DLD1 (cell line): ENCODE measurements around the gene WDR17.

Source experiments
- in situ Hi-C: cut with HindIII; loops from 2 replicates; pipeline ENCODE4 v1.10.0; 2017; ENCODE audit warnings: low sequenced_read_pairs

The WDR17 gene

DNA sequence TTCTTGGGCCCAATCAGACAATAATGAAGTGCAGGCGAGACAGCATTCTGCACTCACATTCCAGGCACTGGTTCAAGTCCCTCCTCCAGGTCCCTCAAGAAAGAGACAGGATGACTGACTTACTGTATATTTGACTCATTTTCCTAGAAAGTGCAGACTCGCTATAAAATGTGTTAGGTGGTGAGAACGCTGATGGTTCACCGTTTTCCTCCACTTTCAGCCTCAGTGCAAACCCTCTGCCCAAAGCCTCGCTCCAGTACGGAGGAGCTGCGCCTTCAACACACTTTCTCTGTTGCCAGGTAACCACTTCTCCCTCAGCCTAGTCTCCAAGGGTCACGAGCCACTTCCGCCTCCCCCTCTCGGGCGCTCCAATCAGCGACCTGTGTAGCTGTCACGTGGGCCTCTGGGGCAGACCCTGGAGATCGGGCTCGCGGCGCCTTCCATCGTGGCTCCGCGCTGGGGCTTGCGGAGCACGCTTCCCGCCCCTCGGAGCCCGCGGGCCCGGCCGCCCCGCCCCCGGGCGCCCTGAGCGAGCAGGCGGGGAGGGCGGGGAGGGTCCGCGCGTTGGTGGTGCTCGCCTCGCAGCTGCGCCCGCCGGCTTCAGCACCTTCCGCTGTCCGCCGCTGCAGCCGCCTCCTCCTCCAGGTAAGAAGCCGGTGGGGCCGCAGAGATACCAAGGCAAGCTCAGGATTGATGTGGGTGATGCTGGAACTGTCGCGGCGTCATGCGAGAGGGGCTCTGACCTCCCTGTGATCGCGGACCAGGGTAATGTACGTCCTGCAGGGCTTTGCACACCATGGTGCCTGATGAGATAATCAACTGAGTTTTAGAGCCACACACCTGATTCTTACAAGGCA, at the start of gene WDR17:
WDR17 (plus strand) TSS at position 407 of the 857 bp plus-strand sequence. CDS start 45,740 bp downstream, outside the sequence.
- in situ Hi-C loops, result no loop called here

DNA sequence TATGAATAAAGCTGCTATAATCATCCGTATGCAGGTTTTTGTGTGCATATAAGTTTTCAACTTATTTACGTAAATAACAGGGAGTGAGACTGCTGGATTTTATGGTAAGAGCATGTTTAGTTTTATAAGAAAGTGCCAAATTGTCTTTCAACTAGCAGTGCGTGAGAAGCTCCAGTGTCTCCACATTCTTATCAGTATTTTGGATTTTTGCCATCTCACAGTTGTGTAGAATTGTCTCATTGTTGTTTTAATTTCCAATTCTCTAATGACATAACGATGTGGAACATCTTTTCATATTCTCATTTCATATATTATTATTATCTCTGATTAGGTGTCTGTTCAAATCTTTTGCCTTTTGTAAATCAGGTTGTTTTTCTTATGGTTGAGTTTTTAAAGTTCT, 49.0 kb upstream of the WDR17 start:
- in situ Hi-C loops, result no loop called here

DNA sequence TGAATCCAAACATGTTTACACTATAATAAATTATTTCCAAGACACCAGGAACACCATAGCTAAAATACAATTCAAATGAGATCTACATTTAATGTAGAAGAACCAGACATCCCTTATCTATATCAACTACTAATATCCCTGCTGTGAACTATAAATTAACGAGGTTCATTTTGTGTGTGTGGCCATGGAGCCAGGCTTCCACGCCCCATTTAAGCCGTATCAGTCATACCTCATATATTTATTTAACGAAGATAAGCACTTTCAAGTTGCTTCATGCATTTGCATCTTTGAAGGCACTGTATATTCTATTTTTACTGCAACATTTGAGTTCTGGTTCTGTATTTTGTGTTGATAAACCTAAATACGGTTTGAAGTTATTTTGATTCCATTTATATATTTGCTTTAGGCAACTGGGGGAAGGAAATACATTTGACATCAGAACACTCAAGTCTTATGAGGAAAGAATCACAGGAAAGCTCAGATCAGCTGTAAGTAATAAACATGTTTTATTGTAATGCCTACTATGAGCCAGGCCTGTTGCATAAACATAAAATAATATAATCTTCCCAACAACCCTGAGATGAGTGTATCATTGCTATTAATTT, 45.1 kb upstream of the WDR17 start:
- in situ Hi-C loops, result no loop called here

DNA sequence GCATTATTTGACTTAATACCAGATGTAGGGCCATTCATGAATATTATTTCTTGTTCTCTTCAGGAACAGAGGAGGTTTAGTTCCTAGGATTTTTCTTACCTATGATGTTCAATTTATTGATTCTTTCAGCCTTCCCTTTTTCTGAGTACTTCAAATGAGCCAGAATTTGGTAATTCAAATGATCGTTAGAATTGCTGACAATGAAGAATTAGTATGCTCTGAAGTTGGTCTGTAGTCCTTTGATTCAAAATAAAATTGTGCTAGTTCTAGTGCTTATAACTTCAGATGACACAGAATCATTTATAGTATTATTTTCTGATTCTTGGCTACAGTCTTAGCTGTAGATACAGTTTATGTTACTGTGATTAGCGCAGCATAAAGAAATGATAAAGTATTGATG, 35.2 kb upstream of the WDR17 start:
- in situ Hi-C loops, result no loop called here

DNA sequence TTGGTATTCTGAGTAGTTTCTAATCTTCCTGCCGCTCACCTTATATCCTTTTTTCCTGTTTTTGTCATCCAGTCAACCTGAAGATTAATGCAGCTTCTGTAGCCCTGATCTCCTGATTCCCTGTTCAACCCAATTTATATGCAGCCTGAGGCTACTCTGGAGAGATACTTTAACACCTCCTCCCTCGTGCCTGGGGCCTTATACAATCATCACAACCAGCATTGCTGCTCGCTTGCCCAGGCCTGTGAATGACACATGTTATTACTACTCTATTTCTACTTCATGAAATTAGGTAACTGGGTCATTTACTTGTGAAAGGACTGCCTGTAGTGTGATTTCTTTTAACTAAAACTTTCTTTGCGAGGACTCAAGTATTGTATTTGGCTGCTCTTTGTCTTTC, 33.7 kb upstream of the WDR17 start:
- in situ Hi-C loops, result no loop called here

DNA sequence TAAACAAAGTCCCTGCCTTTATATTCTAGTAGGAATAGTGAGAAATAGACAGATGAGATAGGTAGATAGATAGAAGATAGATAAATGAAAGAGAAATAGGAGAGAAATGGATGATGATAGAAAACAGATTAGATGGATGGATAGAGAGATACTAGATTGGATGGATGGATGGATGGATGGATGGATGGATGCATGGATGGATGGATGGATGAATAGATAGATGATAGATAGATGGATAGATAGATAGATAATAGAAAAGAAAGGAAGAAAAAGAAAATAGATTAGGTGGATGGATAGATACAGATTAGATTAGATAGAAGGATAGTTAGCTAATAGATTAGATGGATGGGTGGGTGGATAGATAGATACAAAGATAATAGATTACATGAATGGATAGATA, 33.2 kb upstream of the WDR17 start:
- in situ Hi-C loops, result no loop called here

DNA sequence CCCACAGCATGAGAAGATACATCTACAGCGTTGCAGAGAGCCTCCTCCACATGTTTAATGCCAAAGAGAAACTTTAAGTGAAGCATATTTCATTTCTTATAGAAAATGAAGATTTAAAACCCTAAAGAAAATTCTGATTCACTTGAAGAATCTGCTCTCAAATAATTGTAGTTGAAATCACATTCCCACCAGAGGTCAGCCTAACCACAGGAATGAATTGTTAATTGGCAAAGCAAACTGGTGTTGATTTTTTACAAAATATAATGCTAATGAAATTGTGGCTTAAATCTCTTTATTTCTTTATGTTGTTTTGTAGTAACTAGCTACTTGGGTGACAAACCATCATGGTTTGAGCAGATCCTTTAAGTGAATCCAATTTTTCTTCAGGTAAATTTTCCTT, 31.1 kb upstream of the WDR17 start:
- in situ Hi-C loops, result no loop called here

DNA sequence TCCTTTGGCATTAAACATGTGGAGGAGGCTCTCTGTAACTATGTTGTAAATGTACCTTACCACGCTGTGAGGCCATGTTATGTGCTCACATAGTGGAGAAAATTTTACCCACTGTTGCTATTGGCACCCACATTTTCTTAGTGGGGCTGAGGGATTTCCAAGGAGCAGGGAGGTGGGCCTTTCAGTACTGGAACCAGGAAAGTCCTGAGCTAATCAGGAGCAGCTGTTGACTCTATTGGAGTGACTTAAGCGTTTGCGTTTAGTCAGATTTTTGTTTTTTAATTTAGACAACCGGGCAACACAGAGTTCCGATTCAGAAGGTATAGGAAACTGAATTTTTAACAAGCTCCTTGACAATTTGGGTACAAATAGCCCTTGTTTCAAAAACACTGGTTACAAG, 30.7 kb upstream of the WDR17 start:
- in situ Hi-C loops, result no loop called here

DNA sequence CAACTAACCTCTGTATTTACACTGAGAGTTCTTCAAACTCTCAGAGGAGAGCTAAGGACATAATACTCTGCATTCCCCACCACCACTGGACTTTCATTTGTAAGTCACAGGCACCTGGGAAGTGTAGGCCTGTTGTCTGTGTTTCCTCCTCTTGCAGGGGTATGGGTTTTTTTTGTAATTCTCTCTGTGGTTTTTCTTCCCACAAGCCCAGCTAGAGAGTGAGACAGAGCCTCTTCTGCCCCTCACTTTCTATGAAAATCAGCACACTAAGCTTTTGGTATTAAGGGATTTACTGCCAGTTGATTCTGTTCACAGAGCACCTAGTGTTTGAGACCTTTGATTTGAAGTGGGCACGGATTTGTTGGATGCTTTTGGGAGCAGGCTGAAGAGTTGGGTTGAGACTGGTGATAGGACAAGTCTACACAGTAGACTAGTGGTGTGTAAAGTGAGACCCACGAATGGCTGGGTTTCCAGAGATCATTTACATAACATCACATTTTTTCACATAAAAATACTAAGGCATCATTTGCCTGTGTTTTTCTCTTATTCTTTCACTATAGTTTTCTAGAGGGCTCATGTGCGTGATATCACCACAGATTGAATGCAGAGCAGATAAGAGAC, 28.9 kb upstream of the WDR17 start:
- in situ Hi-C loops, result no loop called here

DNA sequence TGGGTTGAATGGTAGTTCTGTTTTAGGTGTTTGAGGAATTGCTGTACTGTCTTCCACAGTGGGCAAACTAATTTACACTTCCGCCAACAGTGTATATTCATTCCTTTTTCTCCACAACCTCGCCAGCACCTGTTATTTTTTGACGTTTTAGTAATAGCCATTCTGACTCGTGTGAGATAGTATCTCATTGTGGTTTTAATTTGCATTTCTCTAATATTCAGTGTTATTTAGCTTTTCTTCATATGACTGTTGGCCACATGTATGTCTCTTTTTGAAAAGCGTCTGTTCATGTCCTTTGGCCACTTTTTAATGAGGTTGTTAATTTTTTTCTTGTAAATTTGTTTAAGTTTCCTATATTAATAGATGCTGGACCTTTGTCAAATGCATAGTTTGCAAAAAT, 26.9 kb upstream of the WDR17 start:
- in situ Hi-C loops, result no loop called here

DNA sequence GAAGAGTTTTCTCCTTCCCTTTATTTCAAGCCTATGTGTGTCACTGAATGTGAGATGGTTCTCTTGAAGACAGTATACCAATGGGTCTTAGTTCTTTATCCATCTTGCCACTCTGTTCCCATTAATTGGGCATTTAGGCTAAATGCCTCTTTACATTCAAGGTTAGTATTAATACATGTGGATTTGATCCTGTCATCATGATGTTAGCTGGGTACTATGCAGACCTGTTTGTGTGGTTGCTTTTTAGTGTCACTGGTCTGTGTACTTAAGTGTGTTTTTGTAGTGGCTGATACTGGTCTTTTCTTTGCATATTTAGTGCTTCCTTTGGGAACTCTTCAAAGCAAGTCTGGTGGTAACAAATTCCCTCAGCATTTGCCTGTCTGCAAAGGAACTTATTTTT, 23.4 kb upstream of the WDR17 start:
- in situ Hi-C loops, result no loop called here

DNA sequence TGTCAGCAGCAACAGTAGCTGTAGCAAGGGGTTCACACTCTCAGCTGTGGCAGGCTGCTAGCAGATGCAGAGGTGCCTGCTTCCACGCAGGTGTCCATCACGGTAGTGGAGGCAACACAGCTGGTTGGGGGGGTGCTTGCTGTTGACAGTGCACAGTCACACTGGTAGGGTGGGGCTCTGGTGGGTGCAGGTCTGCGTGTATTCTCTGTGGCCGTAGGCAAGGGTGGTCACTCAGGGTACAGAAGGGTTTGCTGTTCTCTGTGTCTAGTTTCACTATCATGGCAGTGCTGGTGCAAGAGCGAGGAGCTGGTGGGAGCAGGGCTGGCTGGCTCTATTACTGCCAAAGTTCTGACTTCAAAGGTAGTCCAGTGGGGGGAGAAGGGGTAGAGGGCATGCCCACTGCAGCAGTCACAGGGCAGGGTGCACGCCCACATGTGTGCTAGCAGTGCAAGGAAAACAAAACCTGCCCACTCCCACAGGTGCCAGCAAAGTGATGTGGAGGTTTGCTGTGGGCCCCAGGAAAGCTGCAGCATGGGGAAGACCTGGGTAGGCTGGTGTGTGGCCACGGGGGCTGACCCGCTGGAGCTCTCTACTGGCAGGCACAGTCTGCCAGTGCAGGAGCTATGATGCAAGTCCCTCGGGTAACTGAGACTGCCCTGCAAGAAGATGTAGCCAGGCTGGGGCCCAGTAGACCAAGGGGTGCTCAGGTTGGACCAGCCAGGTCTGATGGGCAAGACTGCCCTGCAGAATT, 21.6 kb upstream of the WDR17 start:
- in situ Hi-C loops, result no loop called here

DNA sequence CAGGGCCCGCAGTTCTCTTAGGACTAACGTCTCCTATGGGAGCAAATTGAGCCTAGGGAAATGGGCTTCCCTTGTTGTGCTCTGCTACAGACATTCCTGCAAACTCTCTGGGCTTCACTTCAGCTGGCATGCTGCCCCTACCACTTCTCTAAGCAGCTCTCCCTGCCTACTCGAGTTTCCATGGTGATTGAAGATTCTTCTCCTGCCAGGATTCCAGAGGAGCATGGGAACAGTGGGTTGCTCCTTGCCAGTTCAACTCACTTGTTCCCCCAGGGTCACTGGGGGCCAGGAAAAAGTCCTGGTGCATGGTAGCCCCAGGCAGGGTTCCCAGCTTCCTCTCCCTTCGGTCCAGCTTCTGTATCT, 21.1 kb upstream of the WDR17 start:
- in situ Hi-C loops, result no loop called here

DNA sequence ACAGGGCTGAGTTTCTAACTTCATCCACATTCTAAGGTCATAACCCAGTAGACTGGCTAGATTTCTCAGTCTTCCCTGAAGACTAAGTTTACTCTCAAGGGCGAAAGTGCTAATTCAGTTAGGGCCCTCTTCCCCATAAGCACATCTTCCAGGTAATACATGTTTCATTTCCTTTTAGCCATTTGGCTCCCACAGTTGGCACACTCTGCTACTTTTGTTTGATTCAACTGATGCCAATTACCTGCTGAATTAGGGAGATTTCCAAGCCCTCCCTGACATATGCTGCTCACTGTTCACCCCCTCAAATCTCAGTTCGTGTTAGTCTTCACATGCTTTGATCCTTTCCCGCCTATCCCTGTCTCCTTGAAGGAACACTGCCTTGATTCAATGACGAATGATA, 17.0 kb upstream of the WDR17 start:
- in situ Hi-C loops, result no loop called here

DNA sequence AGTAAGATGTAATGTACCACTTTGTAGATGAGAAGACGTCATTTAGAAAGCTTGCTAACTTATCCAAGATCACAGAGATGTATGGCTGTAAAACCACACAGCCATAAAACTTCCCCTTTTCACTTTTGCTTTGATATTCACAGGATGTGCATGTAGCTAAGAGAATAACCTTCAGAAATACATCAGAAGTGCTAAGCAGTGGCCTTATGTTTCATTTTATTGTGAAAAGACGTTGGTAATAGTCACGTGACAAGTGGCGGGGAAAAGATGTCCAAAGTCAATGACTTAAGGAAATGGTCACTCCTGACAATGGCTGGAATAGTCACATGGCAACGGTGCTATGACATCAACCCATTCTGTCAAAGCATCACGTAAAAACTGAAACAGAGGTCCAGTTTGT, 12.9 kb upstream of the WDR17 start:
- in situ Hi-C loops, result no loop called here

DNA sequence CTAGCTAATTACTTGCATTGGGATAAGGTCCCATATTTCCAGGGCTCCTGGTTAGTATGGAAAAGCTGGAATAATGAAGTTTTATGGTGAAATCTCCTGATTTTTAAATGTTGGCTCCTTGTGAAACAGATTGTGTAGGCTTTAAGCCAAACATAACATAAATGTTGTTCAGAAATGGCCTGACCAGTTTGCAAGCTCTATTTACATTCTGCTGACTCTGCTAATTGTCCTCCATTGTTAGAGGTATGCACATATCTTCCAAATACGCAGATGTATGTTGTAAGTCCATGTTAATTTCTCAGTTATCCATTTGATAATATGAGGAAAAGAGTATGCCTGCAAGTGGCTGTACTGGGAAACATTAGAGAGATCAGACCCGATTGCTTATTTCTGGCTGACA, 11.9 kb upstream of the WDR17 start:
- in situ Hi-C loops, result no loop called here

DNA sequence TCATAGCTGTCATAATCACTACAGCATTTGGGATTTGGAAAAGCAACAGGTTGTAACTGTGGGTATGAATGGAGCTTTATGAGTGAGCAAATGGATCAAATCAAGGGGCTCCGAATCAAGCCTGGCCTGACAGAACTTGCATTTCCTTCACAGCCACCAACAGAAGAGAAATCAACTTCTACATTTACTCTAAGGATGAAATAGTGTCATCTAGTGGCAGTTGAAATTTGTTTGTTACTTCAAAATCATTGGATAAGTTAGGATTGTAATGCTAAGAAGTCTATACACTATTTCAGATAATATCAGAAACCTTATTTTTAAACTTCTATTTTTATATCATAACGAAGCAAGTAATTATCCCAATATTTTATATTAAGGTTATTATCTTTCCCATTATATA, 10.7 kb upstream of the WDR17 start:
- in situ Hi-C loops, result no loop called here

DNA sequence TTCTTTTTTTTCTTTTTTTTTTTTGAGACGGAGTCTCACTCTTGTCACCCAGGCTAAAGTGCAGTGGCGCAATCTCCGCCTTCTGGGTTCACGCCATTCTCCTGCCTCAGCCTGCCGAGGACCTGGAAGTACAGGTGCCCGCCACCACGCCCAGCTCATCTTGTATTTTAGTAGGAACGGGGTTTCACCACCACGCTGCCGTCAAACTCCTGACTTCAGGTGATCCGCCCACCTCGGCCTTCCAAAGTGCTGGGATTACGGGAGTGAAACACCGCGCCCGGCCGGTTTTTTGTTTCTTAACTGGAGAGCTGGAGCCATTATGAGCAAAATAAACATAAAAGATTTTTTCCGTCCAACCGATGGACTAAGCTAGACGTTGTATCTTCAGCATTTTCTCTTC, 1.9 kb upstream of the WDR17 start:
- in situ Hi-C loops, result no loop called here

DNA sequence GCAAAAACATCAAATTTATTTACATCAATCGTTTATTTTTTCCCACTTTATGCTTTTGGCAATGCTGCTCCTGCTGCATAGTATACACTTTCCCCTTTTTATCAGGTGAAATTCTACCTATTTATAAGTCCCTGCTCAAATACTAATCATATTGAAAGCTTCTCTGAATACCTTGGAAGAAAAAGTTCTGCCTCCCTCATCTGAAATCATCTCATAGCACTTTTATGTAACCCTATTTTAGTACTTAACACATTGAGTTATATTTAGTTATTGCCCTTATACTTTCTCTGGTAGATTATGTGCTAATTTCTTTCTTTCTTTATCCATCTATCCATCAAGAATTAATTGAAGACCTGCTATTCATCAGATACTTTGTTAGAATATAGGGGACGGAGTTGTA, 1.1 kb upstream of the WDR17 start:
- in situ Hi-C loops, result no loop called here

DNA sequence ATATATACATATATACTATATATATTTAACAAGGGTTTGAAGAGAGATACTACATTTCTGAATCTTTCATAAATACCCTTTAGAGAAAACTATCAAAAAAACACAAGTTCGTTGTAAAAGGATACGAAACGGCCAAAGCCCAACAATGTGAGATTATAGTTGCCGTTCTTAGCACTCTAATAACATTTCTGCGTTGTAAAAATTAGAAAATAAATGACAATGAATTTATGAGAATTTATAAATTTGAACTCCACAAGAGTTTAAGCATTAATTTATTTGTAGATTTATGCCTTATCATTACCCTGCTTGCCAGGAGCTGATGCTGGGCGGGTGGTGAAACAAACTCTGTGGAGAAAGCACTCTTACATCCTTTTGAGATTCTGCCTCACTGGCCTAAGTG, 1.1 kb downstream of the WDR17 start:
- in situ Hi-C loops, result no loop called here

DNA sequence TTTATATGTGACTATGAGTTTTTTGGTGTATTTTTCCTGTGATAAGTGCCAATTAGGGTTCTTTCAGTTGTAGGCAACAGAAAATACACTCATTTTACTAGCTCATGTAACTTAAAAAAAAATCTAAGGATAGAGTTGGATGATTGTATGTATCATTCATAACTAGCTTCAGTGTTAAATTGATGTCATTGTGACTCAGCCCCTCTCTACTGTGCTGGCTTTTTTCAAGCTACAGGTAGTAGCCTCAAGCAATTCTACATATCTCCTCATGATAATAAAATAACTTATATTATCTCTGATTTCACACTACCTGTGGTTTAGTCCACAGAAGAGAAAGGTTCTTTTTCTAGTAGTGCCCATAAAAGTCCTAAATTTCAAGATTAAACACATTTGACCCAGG, 11.9 kb downstream of the WDR17 start:
- in situ Hi-C loops, result no loop called here

DNA sequence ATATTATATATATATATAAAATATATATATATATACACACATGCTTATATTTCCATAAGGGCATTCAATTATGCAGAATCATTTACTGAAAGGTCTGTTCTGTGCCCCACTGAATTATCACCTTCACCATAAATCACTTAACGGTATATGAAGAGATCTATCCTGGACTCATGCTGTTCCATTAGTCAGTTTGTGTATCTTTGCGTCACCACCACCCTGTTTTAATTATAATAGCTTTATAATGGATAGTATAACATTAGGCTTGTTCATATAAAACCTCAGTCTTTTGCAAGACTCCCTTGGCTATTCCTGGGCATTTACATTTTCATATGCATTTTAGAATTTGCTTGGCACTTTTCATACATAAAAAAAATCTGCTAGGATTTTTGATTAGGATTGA, 19.1 kb downstream of the WDR17 start:
- in situ Hi-C loops, result no loop called here
